Caco-2 (cell line): ENCODE results near the gene RIIAD1. TPM values are rescaled to one million over a fixed set of nuclear protein-coding genes. Genes with fewer than 3 reads are reported as not detected.
A peak's percentile ranks its signal among the peaks of the same experiment; 100 is the strongest.
"Not testable (repeated sequence)": the region's sequence is repeated elsewhere in the genome, so short reads cannot be mapped to it uniquely, and the experiment has no call there.

Experiments
- BruUV-seq: library from RNA; stranded (reverse); fragments of 400-500 nt; replicated peaks from 2 replicates; lab custom pipeline; 2021; lab: Mats Ljungman, UMichigan
- CTCF ChIA-PET: fragments of 300-600 bp; sonication (Branson Sonifier 250); formaldehyde crosslinking; loops from one replicate; lab custom pipeline; 2022; ENCODE audit warnings: antibody characterized with exemption; lab: Charles Lee
- POLR2A ChIA-PET: fragments of 300-600 bp; sonication (Branson Sonifier 250); formaldehyde crosslinking; loops from one replicate; lab custom pipeline; 2022; ENCODE audit warnings: antibody characterized with exemption; lab: Charles Lee
- DNase-seq, 2 experiments: peaks; one replicate each; pipeline versions ENCODE4 v3.0.0 to v3.0.0-alpha.2; 2020 to 2022
- H3K27me3 ChIP-seq: replicated peaks from 2 replicates; pipeline ENCODE4 v1.6.0; 2011; ENCODE audit warnings: low read length; ENCODE audit not compliant: control insufficient read depth, insufficient read depth
- H3K36me3 ChIP-seq: 2 replicates; pipeline ENCODE4 v1.5.1; 2011; ENCODE audit warnings: low read length; ENCODE audit not compliant: control insufficient read depth, insufficient read depth
- H3K4me1 ChIP-seq: fragments of 250-450 bp; sonication (Bioruptor Pico); 2 replicates; pipeline ENCODE4 v1.5.1; 2020; ENCODE audit warnings: mild to moderate bottlenecking
- H3K4me3 ChIP-seq: 2 replicates; pipeline ENCODE4 v1.5.1; 2011; ENCODE audit warnings: low read depth, mild to moderate bottlenecking, control low read depth, low read length
- H3K9me3 ChIP-seq: fragments of 250-450 bp; sonication (Bioruptor Pico); 2 replicates; pipeline ENCODE4 v1.5.1; 2020; ENCODE audit warnings: mild to moderate bottlenecking, moderate library complexity
- H3K27ac Mint-ChIP-seq: one replicate; pipeline ENCODE4 v1.8.0; 2022; ENCODE audit warnings: mixed read lengths; ENCODE audit not compliant: unreplicated experiment
- H3K27me3 Mint-ChIP-seq: one replicate; pipeline ENCODE4 v1.8.0; 2022; ENCODE audit warnings: mixed read lengths; ENCODE audit not compliant: insufficient read depth, unreplicated experiment
- H3K36me3 Mint-ChIP-seq: one replicate; pipeline ENCODE4 v1.8.0; 2022; ENCODE audit warnings: mild to moderate bottlenecking, mixed read lengths; ENCODE audit not compliant: insufficient read depth, unreplicated experiment
- H3K4me1 Mint-ChIP-seq: one replicate; pipeline ENCODE4 v1.8.0; 2022; ENCODE audit warnings: low read depth, mixed read lengths; ENCODE audit not compliant: unreplicated experiment
- H3K4me3 Mint-ChIP-seq: one replicate; pipeline ENCODE4 v1.8.0; 2022; ENCODE audit warnings: mild to moderate bottlenecking, moderate library complexity, mixed read lengths; ENCODE audit not compliant: unreplicated experiment
- H3K9me3 Mint-ChIP-seq: one replicate; pipeline ENCODE4 v1.8.0; 2022; ENCODE audit warnings: mixed read lengths; ENCODE audit not compliant: unreplicated experiment
- intact Hi-C: fragments of 100-400 bp; cut with micrococcal nuclease; formaldehyde crosslinking; loops from one replicate; pipeline ENCODE4 v1.10.0; 2022; ENCODE audit not compliant: unreplicated experiment
- total RNA-seq: library from RNA; stranded (reverse); gene quantifications from 2 replicates; pipeline ENCODE4 v1.2.3, GENCODE V29; 2022
- TF ChIP-seq, protein P1 (sequence below), 2 experiments: fragments of 200-600 bp in 1 of 2; IDR thresholded peaks; 1 replicate in 1 of 2; 2 replicates in 1 of 2; pipeline versions ENCODE4 v1.5.1 to v1.8.0; 2011 to 2022; ENCODE audit warnings: antibody characterized with exemption in 1 of 2, control low read depth in 1 of 2, inconsistent platforms in 1 of 2, low read depth in 1 of 2, low read length in 1 of 2, mild to moderate bottlenecking in 1 of 2, moderate library complexity in 1 of 2; ENCODE audit not compliant: insufficient read depth in 1 of 2, severe bottlenecking in 1 of 2, unreplicated experiment in 1 of 2

RIIAD1 gene
- total RNA-seq, 1 experiment from 2014 or later, result 1.0 TPM

DNA sequence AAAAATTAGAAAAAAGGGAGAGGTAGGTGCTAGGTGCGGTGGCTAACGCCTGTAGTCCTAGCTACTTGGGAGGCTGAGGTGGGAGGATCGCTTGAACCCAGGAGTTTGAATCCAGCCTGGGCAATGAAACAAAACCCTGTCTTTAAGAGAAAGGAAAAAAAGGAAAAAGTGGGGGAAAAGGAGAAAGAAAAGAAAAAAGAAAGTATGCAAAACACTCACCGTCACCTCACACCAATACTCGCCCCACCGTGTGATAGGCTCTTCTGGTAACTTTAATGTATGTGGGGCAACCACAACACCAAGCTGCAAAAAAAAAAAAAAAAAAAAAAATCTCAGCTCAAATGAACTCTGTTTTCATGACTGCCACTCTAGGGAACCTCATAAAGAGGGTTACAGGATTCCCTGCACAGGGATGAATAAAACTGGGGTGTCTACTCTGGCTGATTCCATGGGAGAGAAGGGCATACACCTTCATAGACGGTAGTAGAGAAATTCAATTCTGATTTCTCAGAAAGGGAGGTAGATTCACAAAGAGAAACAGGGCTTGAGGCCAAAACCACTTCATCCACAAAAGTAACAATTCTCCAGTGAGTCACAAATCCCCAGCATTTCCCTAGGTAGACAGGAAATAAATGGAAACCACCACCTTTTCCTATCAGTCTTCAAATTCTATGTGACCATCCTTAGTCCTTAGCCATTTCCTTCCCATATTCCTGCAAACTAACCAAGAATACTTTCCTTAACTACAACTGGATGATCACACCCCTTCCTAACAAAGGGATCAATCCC is 39.5 kb downstream of the RIIAD1 start:
- no peak overlapping the region for H3K4me3 Mint-ChIP-seq
- Histone ChIP-seq H3K4me3 (no peak overlapping the region), H3K4me1 (0 out of 2 replicates have a peak, but pooled peaks cover 6% of the 10 kb centered on the region), H3K36me3 (peaks cover 4% of the 10 kb centered on the region; the same call in 1 of the 2 replicates), H3K9me3 (no peaks in the 10 kb centered on the region), H3K27me3 (no peaks in the 10 kb centered on the region)
- no peak for DNase-seq
- H3K4me1 Mint-ChIP-seq, result peaks cover 9% of the 10 kb centered on the region
- intact Hi-C loops, result no loop called here
- ChIA-PET POLR2A (interaction anchor here (0.6 kb wide), 3 partner anchors 93 to 201 kb away, joined by 3 to 4 read pairs (median 3); no protein-coding TSS in a partner anchor), CTCF (no interaction called here)
- TF ChIP-seq, protein P1, sequence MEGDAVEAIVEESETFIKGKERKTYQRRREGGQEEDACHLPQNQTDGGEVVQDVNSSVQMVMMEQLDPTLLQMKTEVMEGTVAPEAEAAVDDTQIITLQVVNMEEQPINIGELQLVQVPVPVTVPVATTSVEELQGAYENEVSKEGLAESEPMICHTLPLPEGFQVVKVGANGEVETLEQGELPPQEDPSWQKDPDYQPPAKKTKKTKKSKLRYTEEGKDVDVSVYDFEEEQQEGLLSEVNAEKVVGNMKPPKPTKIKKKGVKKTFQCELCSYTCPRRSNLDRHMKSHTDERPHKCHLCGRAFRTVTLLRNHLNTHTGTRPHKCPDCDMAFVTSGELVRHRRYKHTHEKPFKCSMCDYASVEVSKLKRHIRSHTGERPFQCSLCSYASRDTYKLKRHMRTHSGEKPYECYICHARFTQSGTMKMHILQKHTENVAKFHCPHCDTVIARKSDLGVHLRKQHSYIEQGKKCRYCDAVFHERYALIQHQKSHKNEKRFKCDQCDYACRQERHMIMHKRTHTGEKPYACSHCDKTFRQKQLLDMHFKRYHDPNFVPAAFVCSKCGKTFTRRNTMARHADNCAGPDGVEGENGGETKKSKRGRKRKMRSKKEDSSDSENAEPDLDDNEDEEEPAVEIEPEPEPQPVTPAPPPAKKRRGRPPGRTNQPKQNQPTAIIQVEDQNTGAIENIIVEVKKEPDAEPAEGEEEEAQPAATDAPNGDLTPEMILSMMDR (IDR thresholded peaks at IDR 0.05; ENCODE audit: insufficient read depth in 1 of 2, low read depth in 1 of 2, low read length in 1 of 2, severe bottlenecking in 1 of 2, unreplicated experiment in 1 of 2), result no peak
- H3K36me3 Mint-ChIP-seq, result peaks cover 47% of the 10 kb centered on the region
- H3K9me3 Mint-ChIP-seq, result no peaks in the 10 kb centered on the region
- no peak overlapping the region for H3K27ac Mint-ChIP-seq
- no peaks in the 10 kb centered on the region for H3K27me3 Mint-ChIP-seq
- no TSS peak for BruUV-seq

DNA sequence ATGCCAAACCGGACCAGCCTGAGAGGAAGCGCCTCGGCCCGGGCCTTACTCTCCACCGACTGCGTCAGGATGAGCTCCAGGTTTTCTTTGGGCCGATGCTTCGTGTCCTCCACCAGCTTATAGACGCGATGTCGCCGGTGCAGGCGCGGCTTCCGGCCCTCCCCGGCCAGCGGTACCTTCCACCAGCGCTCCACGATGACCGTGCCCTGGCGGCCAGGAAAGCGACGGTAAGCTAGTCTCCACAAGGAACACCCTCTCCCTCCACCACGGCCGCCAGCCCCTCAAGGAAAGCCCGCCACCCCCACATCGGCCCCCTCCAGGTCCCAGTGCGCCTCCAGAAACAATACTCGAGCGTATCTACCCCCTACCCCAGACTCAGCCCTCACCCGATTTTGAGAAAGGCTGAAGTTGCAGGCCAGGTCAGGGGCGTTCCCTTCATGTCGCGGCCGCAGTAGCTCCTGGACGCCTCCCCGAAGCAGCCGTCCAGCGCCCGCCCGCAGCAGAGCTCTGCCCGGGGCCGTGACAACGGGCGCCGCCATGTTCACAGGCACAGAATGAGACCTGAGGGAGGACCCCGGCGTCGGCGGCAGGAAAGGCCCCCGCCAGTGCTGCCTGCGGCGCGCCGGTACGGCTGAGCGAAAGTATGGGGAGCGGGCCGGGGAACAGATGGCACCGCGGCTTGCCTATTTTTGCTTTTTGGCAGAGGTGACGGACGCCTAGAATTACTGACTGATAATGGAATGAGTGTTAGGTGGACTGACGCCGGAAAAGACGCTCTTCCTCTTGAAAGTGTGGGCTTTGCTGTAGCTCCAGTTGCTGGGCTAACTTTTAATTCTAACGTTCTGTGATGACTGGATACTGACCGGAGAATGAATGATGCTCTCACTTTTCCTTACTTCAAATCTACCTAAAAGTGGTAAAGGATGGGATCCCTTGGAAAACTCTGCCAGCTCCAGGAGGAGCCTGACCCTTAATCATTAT is 41.9 kb downstream of the RIIAD1 start, which contains the start of gene MRPL9:
MRPL9 (minus strand) TSS at position 556 of the 981 bp plus-strand sequence; CDS start at position 539, 17 bp downstream.
- Histone ChIP-seq H3K4me1 (peaks cover 12% of the 10 kb centered on the region), H3K9me3 (no peaks in the 10 kb centered on the region), H3K4me3 (peak within 1 kb of the TSS; percentile 56), H3K36me3 (peaks cover 2% of the 10 kb centered on the region; the same call in 1 of the 2 replicates), H3K27me3 (no peaks in the 10 kb centered on the region)
- peaks cover 33% of the 10 kb centered on the region for H3K36me3 Mint-ChIP-seq
- TF ChIP-seq, protein P1 (IDR thresholded peaks at IDR 0.05; ENCODE audit: insufficient read depth in 1 of 2, low read depth in 1 of 2, low read length in 1 of 2, severe bottlenecking in 1 of 2, unreplicated experiment in 1 of 2), result no peak
- peak within 1 kb of the TSS; percentile 76 for H3K27ac Mint-ChIP-seq
- H3K4me3 Mint-ChIP-seq, result peak within 1 kb of the TSS; percentile 91
- no peaks in the 10 kb centered on the region for H3K27me3 Mint-ChIP-seq
- H3K9me3 Mint-ChIP-seq, result no peaks in the 10 kb centered on the region
- ChIA-PET CTCF (interaction anchor here (1.0 to 1.4 kb wide), 2 partner anchors 73 to 76 kb away, joined by 5 read pairs; partner anchors contain the start of gene C2CD4D), POLR2A (interaction anchor here (0.6 to 1.3 kb wide), 7 partner anchors 12 to 559 kb away, joined by 3 to 6 read pairs (median 4); partner anchors contain the start of gene C2CD4D)
- peaks cover 22% of the 10 kb centered on the region for H3K4me1 Mint-ChIP-seq
- intact Hi-C loops, result no loop called here
- DNase-seq, result peak; percentile 85 to 91
- BruUV-seq, result TSS peak; percentile 90

DNA sequence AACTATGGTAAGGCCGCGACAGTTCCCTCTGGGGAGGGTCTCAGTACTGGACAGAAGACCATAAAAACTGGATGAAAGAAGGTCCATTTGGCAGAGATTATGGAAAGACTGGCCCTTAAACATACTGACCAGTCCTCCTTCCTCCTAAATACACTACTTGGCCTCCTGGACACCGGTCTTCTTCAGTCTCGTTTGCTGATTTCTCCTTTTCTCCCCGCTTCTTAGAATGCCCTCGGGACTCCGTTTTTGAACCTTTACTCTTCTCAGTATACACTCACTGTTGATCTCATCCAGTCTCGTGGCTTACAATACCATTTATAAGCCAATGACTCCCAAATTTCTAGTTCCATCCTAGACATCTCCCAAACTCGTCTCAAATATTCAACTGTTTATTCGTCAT is 42.7 kb downstream of the RIIAD1 start:
- no TSS peak for BruUV-seq
- peaks cover 2% of the 10 kb centered on the region; the same call in 1 of the 2 replicates for H3K36me3 ChIP-seq
- H3K27me3 ChIP-seq, result no peaks in the 10 kb centered on the region
- intact Hi-C loops, result no loop called here
- Mint-ChIP-seq H3K4me1 (peaks cover 25% of the 10 kb centered on the region), H3K4me3 (peak overlapping the region; percentile 91), H3K9me3 (no peaks in the 10 kb centered on the region), H3K36me3 (peaks cover 30% of the 10 kb centered on the region), H3K27me3 (no peaks in the 10 kb centered on the region), H3K27ac (peak overlapping the region; percentile 76)
- H3K9me3 ChIP-seq, result no peaks in the 10 kb centered on the region
- POLR2A ChIA-PET, result no interaction called here
- CTCF ChIA-PET, result no interaction called here
- TF ChIP-seq, protein P1 (IDR thresholded peaks at IDR 0.05; ENCODE audit: insufficient read depth in 1 of 2, low read depth in 1 of 2, low read length in 1 of 2, severe bottlenecking in 1 of 2, unreplicated experiment in 1 of 2), result no peak
- DNase-seq, result no peak
- H3K4me1 ChIP-seq, result peaks cover 17% of the 10 kb centered on the region
- H3K4me3 ChIP-seq, result peak overlapping the region; percentile 56

DNA sequence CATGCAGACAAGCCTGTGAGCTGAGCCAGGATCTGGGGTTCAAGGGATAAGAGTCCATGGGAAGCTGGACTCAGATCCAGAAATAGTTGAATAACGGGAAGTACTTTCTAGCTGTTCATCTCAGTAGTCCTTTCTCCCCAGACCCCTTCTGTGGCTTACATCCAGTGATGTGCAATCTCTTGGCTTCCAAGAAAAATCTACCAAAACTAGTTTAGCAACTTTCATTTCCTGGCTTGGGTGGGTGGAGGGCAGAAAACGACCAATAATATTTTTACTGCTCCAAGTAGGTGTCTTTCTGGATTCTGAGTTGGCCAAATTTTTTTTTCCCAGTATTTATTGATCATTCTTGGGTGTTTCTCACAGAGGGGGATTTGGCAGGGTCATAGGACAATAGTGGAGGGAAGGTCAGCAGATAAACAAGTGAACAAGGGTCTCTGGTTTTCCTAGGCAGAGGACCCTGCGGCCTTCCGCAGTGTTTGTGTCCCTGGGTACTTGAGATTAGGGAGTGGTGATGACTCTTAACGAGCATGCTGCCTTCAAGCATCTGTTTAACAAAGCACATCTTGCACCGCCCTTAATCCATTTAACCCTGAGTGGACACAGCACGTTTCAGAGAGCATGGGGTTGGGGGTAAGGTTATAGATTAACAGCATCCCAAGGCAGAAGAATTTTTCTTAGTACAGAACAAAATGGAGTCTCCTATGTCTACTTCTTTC is 47.2 kb downstream of the RIIAD1 start:
- H3K27me3 ChIP-seq, H3K36me3 ChIP-seq, H3K4me3 ChIP-seq, BruUV-seq, CTCF ChIA-PET, H3K27me3 Mint-ChIP-seq, H3K36me3 Mint-ChIP-seq, POLR2A ChIA-PET, H3K9me3 ChIP-seq, intact Hi-C loops, H3K9me3 Mint-ChIP-seq: not testable (repeated sequence)
- peak overlapping the region; percentile 36 for H3K4me3 Mint-ChIP-seq
- peaks cover 25% of the 10 kb centered on the region for H3K4me1 Mint-ChIP-seq
- H3K27ac Mint-ChIP-seq, result peak overlapping the region; percentile 83
- H3K4me1 ChIP-seq, result peaks cover 17% of the 10 kb centered on the region
- peak in 1 of 2 experiments; percentile 56 for DNase-seq
